GM18951 (cell line): Measurements from ENCODE around the gene EDRF1.
"Not testable (repeated sequence)": the region's sequence is repeated elsewhere in the genome, so short reads cannot be mapped to it uniquely, and the experiment has no call there.

Experiments
- POLR2A ChIP-seq: IDR thresholded peaks from 4 replicates; pipeline ENCODE4 v1.6.1; 2011; ENCODE audit warnings: mild to moderate bottlenecking; ENCODE audit not compliant: insufficient read length, insufficient read depth; ENCODE audit errors: extremely low read depth
- in situ Hi-C: fragments of 300-500 bp; cut with MboI; formaldehyde crosslinking; loops from one replicate; pipeline ENCODE4 v1.12.0; 2022; ENCODE audit warnings: low sequenced_read_pairs, mixed read lengths, inconsistent platforms; ENCODE audit not compliant: unreplicated experiment

EDRF1 gene

DNA sequence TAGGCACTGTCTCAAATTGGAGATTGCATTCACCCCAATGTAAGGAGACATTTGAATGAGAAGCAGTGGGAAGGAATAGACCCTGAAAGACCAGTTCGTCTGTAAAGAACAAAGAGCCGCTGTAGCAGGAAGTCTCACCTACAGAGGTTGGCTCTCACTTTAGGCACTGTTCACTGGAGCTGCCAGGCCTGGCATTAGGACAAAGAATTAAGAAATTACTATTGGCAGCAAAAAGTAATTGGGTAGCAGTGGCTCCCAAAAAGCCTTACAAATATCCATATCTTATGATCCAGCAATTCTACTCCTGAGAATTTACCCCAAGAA is 26.0 kb upstream of the EDRF1 start:
- in situ Hi-C loops: loop anchor here (25.0 kb wide), 1 partner anchor 631 kb away; no protein-coding TSS in a partner anchor
- no peak for TF ChIP-seq POLR2A

DNA sequence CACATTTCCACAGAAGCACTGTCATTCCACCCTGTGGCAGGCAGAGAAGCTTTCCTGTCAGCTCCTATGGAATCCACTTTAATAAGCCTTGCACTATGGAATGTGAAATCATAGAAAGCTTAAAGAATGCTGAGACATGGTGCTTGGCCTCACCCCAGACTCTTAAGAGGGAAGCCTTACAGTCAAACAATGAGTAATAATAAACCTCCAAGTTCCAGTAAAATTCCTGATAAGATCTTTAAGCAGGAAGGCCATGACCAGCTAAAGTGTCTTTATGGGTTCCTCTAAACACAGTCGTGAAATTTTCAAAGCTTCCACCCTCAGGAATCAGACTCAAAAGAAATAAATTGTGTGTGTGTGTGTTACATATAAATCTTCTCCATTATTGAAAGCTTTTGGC is 24.6 kb upstream of the EDRF1 start:
- in situ Hi-C loops: loop anchor here (25.0 kb wide), 1 partner anchor 633 kb away; no protein-coding TSS in a partner anchor
- no peak for TF ChIP-seq POLR2A

DNA sequence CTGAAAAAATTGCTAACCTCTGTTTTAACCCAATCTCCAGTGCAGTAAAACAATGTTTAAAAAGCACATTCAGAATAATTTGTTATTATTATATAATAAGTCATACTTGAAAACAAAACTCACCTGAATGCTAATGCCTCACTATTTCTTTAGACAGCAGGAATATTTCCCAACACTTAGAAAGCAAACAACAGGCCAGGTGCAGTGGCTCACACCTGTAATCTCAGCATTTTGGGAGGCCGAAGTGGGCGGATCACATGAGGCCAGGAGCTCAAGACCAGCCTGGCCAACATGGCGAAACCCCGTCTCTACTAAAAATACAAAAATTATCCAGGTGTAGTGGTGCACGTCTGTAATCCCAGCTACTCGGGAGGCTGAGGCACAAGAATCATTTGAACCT is 22.6 kb upstream of the EDRF1 start:
- in situ Hi-C loops: loop anchor here (25.0 kb wide), 1 partner anchor 635 kb away; no protein-coding TSS in a partner anchor

- no peak for TF ChIP-seq POLR2A
These were observed 21.0 kb upstream of the EDRF1 start for GRCh38 chr10:125698481-125698998.

GRCh38 chr10:125699562-125700143 is 19.9 kb upstream of the EDRF1 start:
- in situ Hi-C loops: loop anchor here (25.0 kb wide), 1 partner anchor 637 kb away; no protein-coding TSS in a partner anchor
- TF ChIP-seq POLR2A: no peak

More at GRCh38 chr10:125698481-125698998, 21.0 kb upstream of the EDRF1 start:
- in situ Hi-C loops: loop anchor here (25.0 kb wide), 1 partner anchor 636 kb away; no protein-coding TSS in a partner anchor

DNA sequence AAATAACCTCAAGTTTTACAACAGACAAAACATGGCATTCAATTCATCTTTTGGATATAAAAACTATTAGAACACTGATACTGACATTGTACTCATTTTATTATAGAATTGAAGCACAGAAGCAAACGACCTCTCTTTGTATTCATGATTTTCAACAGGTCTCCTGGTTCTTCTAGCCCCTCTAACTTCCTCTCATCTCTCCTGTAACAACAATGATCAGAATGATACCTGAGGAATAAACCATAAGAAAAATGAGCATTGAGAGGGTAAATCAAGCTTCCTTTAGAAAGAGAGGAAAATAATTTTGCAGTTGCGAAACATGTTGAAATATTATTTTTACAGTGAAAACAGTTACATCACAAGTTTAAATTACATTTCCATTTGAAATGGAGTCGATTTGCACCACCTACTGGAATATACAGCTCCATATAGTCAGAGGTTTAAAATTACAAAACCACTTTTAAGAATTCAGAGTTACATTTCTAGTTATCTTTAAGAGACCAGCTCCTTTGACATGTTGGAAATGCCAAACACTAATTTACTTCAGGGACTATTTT is 19.1 kb upstream of the EDRF1 start:
- in situ Hi-C loops: no loop called here
- no peak for TF ChIP-seq POLR2A

- in situ Hi-C loops: no loop called here
- no peak for TF ChIP-seq POLR2A
These were observed 11.7 kb upstream of the EDRF1 start for GRCh38 chr10:125707541-125708468.

- in situ Hi-C loops: no loop called here
- TF ChIP-seq POLR2A: no peak
These were observed 10.5 kb upstream of the EDRF1 start for GRCh38 chr10:125708971-125709503.

- in situ Hi-C loops: no loop called here
- no peak for TF ChIP-seq POLR2A
These were observed 9.7 kb upstream of the EDRF1 start for GRCh38 chr10:125709553-125710474.

- in situ Hi-C loops: no loop called here
- no peak for TF ChIP-seq POLR2A
These were observed 8.3 kb upstream of the EDRF1 start for GRCh38 chr10:125711110-125711750.

DNA sequence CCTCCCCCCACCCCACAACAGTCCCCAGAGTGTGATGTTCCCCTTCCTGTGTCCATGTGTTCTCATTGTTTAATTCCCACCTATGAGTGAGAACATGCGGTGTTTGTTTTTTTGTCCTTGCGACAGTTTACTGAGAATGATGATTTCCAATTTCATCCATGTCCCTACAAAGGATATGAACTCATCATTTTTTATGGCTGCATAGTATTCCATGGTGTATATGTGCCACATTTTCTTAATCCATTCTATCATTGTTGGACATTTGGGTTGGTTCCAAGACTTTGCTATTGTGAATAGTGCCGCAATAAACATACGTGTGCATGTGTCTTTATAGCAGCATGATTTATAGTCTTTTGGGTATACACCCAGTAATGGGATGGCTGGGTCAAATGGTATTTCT is 4.8 kb upstream of the EDRF1 start:
- in situ Hi-C loops: not testable (repeated sequence)

DNA sequence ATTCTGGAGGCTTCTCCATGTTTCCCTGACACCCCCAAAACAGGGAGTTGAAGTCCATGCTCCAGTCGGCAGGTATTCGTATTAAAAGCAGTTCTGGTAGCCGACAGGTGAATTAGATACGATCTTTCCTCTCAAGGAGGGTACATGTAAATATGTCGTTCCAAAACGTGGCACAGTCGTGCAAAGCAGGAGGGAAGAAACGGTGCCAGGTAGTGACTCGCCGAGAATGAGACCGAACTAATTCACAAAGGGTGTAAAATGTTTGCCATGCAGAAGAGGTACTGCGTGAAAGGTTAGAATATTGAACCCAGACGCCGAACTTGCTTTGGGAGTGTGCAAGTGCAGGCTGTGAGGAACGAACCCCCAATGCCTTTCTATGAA is 483 bp downstream of the EDRF1 start:
- in situ Hi-C loops: no loop called here
- TF ChIP-seq POLR2A: no peak
